Heart left ventricle (tissue), 16 donors: ENCODE results near the gene KRTAP2-1. TPM values are rescaled to one million over a fixed set of nuclear protein-coding genes. Genes with fewer than 3 reads are reported as not detected.
"Not testable (repeated sequence)": the region's sequence is repeated elsewhere in the genome, so short reads cannot be mapped to it uniquely, and the experiment has no call there.

Experiments used
- ATAC-seq, 4 donors: fragments of 200-7000 bp; cut with Tn5 transposase; one replicate each; pipeline ENCODE4 v1.9.1; 2020 to 2022; ENCODE audit warnings: moderate library complexity in 4 of 4, mild to moderate bottlenecking in 3 of 4, moderate number of reproducible peaks in 1 of 4
- DNase-seq, 5 donors: peaks; one replicate each; pipeline ENCODE4 v3.0.0-alpha.2; 2020
- H3K27ac ChIP-seq, 12 donors: fragments of 200-600 bp; sonication (generic) in 4 of 12; one replicate each; pipeline versions ENCODE4 v1.5.0 to v1.8.0; 2016 to 2022; ENCODE audit warnings: mild to moderate bottlenecking in 2 of 12
- H3K27me3 ChIP-seq, 9 donors: fragments of 200-600 bp; sonication (generic) in 2 of 9; one replicate each; pipeline versions ENCODE4 v1.5.1 to v1.8.0; 2016 to 2022; ENCODE audit warnings: mild to moderate bottlenecking in 3 of 9
- H3K36me3 ChIP-seq, 9 donors: fragments of 200-600 bp; sonication (generic) in 2 of 9; one replicate each; pipeline versions ENCODE4 v1.5.0 to v1.8.0; 2018 to 2022; ENCODE audit warnings: mild to moderate bottlenecking in 2 of 9
- H3K4me1 ChIP-seq, 12 donors: fragments of 200-600 bp; sonication (generic) in 4 of 12; one replicate each; pipeline versions ENCODE4 v1.5.0 to v1.8.0; 2016 to 2022; ENCODE audit warnings: mild to moderate bottlenecking in 3 of 12
- H3K4me3 ChIP-seq, 12 donors: fragments of 200-600 bp; sonication (generic) in 4 of 12; one replicate each; pipeline versions ENCODE4 v1.5.0 to v1.8.0; 2017 to 2022; ENCODE audit warnings: mild to moderate bottlenecking in 9 of 12, moderate library complexity in 4 of 12
- H3K9me3 ChIP-seq, 12 donors: fragments of 200-600 bp; sonication (generic) in 4 of 12; one replicate each; pipeline versions ENCODE4 v1.5.0 to v1.8.0; 2016 to 2022; ENCODE audit warnings: mild to moderate bottlenecking in 1 of 12
- CTCF ChIP-seq, 12 donors: fragments of 200-600 bp; sonication (generic) in 4 of 12; IDR thresholded peaks; one replicate each; pipeline versions ENCODE4 v1.5.0 to v1.8.0; 2018 to 2022; ENCODE audit warnings: antibody characterized with exemption in 12 of 12, mild to moderate bottlenecking in 5 of 12
- POLR2A ChIP-seq, 2 donors: fragments of 450-650 bp; IDR thresholded peaks; one replicate each; pipeline ENCODE4 v1.6.1; 2017; ENCODE audit warnings: antibody characterized with exemption in 2 of 2, mild to moderate bottlenecking in 2 of 2, moderate library complexity in 2 of 2
- WGBS, 4 donors: extraction: QIAGEN DNeasy Blood & Tissue Kit in 2 of 4; methylation state at CpG; one replicate each; pipeline versions ENCODE4 v1.1.5 to v1.1.7; 2013 to 2018; 5-methylcytosine and 5-hydroxymethylcytosine counted together
- intact Hi-C, 10 donors: fragments of 100-400 bp; cut with DNase I; formaldehyde crosslinking; loops; one replicate each; pipeline versions ENCODE4 v1.11.1 to v1.14.2; 2022
- polyA plus RNA-seq, 2 donors: library from polyadenylated mRNA; stranded (reverse); fragments of 200-250 nt; gene quantifications; one replicate each; pipeline ENCODE4 v1.2.3, GENCODE V29; 2013
- total RNA-seq, 9 donors: library from RNA; depleted of rRNA in 2 of 9; stranded (reverse); fragments of >200 nt in 2 of 9; fragmentation: NEBNext Ultra II Directional in 3 of 9; extraction: Animal tissue kit (Norgen Biotek cat#: 25700) in 3 of 9; gene quantifications; one replicate each; pipeline versions ENCODE4 v1.1.0 to v1.2.4, GENCODE V29; 2016 to 2023
- donor health status: ischemic (EF 13 %, LVEDD 7.1; RV severe dilation, severe dysfunction).
- donor health status: healthy with polysubstance abuse.
- donor health status: DM: no; HTN: yes; CAD: no.
- donor health status: DM: no; HTN: no; CAD: no.
- donor health status: ischemic (EF 25% LVEDD 6.9; RV normal size, moderate dysfunction).
- donor health status: ischemic (EF 25% LVEDD 5.7; RV mildly dilated, moderate dysfunction).
- donor health status: healthy.
- donor health status: DM: yes; HTN: yes; CAD: no.
- donor health status: ischemic (EF 35%, LVEDD 5.7; RV mildly dilated, moderate dysfunction).
- donor health status: nonischemic (EF 11% LVEDD 7.7; RV severe dilation, severe dysfunction).
- donor health status: DM: yes; HTN: yes; CAD: no.
- donor health status: PGD.
- donor health status: ischemic (EF 29% LVEDD 5.4; RV normal size, mild dysfunction).
- donor health status: nonischemic (EF 23%, LVEDD 6.1; RV moderate dilation, normal function).

KRTAP2-1 gene
- total and polyA plus RNA-seq, 11 donors: not detected

- no peak overlapping the region for H3K4me3 ChIP-seq
- peaks cover 0 to 11% (median 0%) of the 10 kb centered on the region in 9 donors for H3K27me3 ChIP-seq
- intact Hi-C loops: no loop called here
- ATAC-seq (no peak), DNase-seq (no peak)
- TF ChIP-seq CTCF (IDR thresholded peaks at IDR 0.05) (no peak), POLR2A (IDR thresholded peaks at IDR 0.05) (no peak)
- WGBS, 4 donors: 72 to 77% (median 76%) methylated on average over 2 of the region's 2 CpGs
- H3K4me1 ChIP-seq: no peaks in the 10 kb centered on the region
- H3K9me3 ChIP-seq: peaks cover 0 to 3% (median 0%) of the 10 kb centered on the region in 12 donors
- H3K27ac ChIP-seq: no peak overlapping the region
- no peaks in the 10 kb centered on the region for H3K36me3 ChIP-seq
Measured at GRCh38 chr17:41037853-41038350, 9.2 kb downstream of the KRTAP2-1 start.

GRCh38 chr17:41034346-41034935 is 12.7 kb downstream of the KRTAP2-1 start, which contains the start of gene KRTAP1-3:
Gene KRTAP1-3 (minus strand): TSS chr17:41034874. CDS start chr17:41034821, 53 bp downstream.
- H3K4me1 ChIP-seq, H3K27ac ChIP-seq, H3K36me3 ChIP-seq, H3K4me3 ChIP-seq, H3K9me3 ChIP-seq, intact Hi-C loops, ATAC-seq: not testable (repeated sequence)
- peaks cover 0 to 20% (median 0%) of the 10 kb centered on the region in 9 donors for H3K27me3 ChIP-seq
- WGBS, 4 donors: 88 to 94% (median 90%) methylated on average over 5 to 10 of the region's 10 CpGs
- peak in 1 of 5 donors; percentile 25 for DNase-seq

GRCh38 chr17:41029633-41030245 is 17.4 kb downstream of the KRTAP2-1 start, which contains the start of gene KRTAP1-4:
Gene KRTAP1-4 (minus strand): TSS chr17:41030195. CDS start chr17:41030078, 117 bp downstream.
- Histone ChIP-seq H3K36me3 (no peaks in the 10 kb centered on the region), H3K4me1 (no peaks in the 10 kb centered on the region), H3K27me3 (peaks cover 0 to 27% (median 7%) of the 10 kb centered on the region in 9 donors), H3K4me3 (no peak within 1 kb of the TSS), H3K27ac (no peak within 1 kb of the TSS), H3K9me3 (no peaks in the 10 kb centered on the region)
- peak in 1 of 5 donors; percentile 30 for DNase-seq
- ATAC-seq: no peak
- 72 to 84% (median 77%) methylated on average over 2 to 12 of the region's 12 CpGs for WGBS, 4 donors
- intact Hi-C loops: no loop called here
- TF ChIP-seq POLR2A (IDR thresholded peaks at IDR 0.05): no peak
- TF ChIP-seq CTCF (IDR thresholded peaks at IDR 0.05): no peak

DNA sequence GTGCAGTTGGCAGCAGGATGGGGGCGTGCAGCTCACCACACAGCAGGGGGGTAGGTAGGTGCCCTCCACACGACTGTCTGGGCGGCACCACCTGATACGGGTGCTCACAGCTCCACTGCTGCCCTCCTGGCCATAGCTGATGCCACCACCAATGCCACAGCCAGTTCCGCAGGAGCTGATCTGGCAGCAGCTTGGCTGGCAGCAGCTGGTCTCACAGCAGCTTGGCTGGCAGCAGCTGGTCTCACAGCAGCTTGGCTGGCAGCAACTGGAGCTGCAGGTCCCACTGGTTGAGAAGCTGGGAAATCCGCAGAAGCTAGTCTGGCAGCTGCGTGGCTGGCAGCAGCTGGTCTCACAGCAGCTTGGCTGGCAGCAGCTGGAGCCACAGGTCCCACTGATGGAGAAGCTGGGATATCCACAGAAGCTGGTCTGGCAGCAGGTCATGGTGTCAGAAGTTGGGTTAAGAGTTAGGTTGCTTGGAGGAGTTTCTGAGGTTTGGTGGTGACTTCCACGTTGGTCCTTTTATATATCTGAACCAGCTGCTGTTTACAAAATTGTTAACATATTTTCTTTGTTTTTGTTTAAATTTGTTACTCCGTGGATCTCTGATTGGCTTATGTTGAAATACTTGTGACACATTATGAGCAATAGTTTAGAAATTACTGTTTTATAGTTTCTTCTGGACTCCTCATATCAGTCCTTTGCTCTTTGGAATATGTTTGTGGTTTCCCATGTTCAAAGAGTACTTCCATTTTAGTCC is 20.2 kb downstream of the KRTAP2-1 start, which contains the start of gene KRTAP1-5:
Gene KRTAP1-5 (minus strand): TSS at position 494 of the 757 bp plus-strand sequence. CDS start 53 bp downstream, at position 441.
- TF ChIP-seq POLR2A (IDR thresholded peaks at IDR 0.05) (no peak), CTCF (IDR thresholded peaks at IDR 0.05) (no peak)
- ATAC-seq: no peak
- Histone ChIP-seq H3K27me3 (peaks cover 0 to 23% (median 7%) of the 10 kb centered on the region in 9 donors), H3K36me3 (no peaks in the 10 kb centered on the region), H3K4me1 (no peaks in the 10 kb centered on the region), H3K27ac (no peak within 1 kb of the TSS), H3K4me3 (no peak within 1 kb of the TSS), H3K9me3 (peaks cover 0 to 3% (median 0%) of the 10 kb centered on the region in 12 donors)
- intact Hi-C loops: no loop called here
- WGBS, 4 donors: 72 to 77% (median 76%) methylated on average over 7 to 9 of the region's 9 CpGs
- peak in 1 of 5 donors; percentile 51 for DNase-seq
